HG03460 (cell line): ENCODE data around the gene ZBTB25.

ENCODE experiments used
- ATAC-seq: cut with Tn5 transposase; IDR thresholded peaks from one replicate; pipeline ENCODE4 v1.9.1; 2021; ENCODE audit not compliant: unreplicated experiment

The ZBTB25 gene

DNA sequence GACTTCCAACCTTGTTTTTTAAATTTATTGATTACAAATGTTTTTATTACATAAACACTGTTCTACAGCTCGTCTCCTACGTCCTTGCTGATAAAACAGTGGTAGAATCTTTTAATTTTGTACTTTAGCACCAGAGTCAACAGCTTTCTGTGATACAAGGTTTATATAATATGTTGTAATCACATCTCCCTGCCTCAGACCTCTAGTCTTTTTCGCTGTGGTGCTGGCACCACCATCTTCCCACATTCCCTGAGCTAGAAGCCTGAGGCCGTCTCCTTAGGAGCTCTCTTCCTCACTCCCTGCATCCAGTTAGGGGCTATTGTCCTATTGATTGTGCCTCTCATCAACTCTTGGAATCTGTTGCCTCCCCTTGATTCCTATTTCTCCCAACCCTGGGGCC, 98.3 kb downstream of the ZBTB25 start:
- ATAC-seq, result no peak

DNA sequence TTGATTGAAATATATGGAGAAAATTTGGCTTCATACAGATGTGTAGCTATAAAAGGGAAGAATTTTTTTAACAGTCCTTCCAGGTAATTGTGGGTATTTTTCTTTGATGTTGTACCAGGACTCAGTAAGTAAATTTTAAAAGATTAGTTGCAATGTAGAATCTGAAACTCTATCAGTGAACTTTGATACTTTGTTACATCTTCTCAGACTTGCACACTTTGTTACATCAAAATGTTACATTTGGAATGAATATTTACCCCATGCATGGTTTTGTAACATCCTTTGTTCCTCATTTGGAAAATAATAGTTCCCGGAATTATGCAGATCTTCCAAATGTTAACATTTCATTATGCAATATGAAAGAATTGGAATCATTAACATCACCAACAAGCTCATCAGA, 101.7 kb downstream of the ZBTB25 start:
- ATAC-seq, result no peak

DNA sequence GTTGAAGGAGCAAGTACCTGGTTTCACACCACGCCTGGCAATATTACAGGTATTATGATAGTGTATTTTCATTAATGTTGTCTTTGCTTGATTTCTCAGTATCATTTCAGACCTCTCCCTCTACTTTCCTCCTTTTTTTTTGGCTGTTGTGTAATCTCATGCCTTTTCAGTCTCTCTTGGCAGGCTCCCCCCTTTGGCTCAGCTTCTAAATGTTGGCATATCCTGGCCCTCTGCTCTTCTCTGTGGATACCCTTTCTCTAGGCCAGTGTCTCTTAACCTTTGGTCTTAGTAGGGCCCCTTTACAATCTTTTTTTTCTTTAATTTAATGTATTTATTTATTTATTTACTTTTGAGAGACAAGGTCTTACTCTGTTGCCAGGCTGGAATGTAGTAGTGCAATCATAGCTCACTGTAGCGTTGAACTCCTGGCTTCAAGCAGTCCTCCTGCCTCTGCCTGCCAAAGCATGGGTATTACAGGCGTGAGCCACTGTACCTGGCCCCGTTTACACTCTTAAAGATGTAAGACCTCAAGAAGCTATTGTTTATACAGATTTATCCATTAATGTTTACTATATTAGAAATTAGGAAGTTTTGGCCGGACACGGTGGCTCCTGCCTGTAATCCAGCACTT, 102.7 kb downstream of the ZBTB25 start:
- ATAC-seq, result no peak
